Measurements from ENCODE around the gene TNFAIP6.
"Not testable (repeated sequence)": the region's sequence is repeated elsewhere in the genome, so short reads cannot be mapped to it uniquely, and the experiment has no call there.

Gene TNFAIP6, protein sequence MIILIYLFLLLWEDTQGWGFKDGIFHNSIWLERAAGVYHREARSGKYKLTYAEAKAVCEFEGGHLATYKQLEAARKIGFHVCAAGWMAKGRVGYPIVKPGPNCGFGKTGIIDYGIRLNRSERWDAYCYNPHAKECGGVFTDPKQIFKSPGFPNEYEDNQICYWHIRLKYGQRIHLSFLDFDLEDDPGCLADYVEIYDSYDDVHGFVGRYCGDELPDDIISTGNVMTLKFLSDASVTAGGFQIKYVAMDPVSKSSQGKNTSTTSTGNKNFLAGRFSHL

DNA sequence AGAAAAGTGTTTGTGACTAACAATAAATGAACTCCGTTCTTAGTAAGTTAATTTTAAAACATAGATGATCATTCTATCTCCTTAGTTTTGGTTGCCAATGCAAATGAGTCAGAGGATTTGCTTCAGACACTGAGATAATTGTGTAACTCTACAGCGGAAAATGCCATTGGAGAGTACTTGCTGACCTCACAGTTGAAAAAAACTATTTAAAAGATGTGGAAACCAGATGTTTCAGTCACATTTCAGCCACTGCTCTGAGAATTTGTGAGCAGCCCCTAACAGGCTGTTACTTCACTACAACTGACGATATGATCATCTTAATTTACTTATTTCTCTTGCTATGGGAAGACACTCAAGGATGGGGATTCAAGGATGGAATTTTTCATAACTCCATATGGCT is at the start of gene TNFAIP6:
Gene TNFAIP6, plus strand, starts transcription at position 234 of the 400 bp plus-strand sequence. Its CDS starts 75 bp downstream, at position 309.
- no peak for DNase-seq

DNA sequence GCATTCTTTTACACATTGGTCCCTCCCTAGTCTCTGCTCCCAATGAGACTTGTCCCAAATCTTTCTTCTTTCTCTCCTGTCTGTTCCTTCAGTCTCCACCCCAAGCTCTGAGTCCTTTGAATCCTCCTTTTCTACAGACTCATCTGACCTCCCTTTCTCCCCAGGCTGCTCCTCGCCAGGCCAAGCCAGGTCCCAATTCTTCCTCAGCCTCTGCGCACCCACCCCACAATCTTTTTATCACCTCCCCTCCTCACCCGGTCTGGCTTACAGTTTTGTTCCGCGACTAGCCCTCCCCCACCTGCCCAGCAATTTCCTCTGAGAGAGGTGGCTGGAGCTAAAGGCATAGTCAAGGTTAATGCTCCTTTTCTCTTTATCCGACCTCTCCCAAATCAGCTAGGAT is 47.1 kb upstream of the TNFAIP6 start:
- DNase-seq: not testable (repeated sequence)

DNA sequence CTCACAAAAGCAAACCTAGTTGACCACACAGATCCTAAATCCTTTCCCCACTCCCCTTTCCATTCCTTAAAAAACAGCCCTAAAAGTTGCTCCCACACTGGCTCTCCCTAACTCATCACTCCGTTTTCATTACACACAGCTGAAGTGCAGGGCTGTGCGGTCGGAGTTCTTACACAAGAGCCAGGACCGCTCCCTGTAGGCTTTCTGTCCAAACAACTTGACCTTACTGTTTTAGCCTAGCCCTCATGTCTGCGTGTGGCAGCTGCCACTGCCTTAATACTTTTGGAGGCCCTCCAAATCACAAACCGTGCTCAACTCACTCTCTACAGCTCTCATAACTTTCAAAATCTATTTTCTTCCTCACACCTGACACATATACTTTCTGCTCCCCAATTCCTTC is 45.0 kb upstream of the TNFAIP6 start:
- DNase-seq: not testable (repeated sequence)

DNA sequence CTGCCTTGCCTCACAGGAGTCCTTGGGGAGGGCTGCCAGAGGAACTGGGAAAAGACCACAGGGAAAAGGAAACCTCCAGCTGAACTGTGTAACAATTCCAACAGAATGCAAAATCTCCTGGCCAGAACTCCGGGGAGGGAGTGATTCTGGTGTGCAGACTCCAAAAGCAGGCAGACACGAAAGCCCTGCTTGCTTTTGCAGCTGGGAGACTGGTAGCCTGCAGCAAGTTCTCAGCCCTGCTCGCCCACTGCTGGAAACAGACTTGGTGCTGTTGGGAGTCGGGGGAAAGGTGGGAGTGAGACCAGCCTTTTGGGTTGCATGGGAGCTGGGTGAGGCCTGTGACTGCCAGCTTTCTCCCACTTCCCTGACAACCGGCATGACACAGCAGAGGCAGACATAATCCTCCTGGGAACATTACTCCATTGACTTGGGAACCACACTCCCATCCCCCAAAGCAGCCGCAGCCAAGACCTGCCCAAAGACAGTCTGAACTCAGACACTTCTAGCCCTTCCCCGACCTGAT is 42.0 kb upstream of the TNFAIP6 start:
- DNase-seq: no peak

DNA sequence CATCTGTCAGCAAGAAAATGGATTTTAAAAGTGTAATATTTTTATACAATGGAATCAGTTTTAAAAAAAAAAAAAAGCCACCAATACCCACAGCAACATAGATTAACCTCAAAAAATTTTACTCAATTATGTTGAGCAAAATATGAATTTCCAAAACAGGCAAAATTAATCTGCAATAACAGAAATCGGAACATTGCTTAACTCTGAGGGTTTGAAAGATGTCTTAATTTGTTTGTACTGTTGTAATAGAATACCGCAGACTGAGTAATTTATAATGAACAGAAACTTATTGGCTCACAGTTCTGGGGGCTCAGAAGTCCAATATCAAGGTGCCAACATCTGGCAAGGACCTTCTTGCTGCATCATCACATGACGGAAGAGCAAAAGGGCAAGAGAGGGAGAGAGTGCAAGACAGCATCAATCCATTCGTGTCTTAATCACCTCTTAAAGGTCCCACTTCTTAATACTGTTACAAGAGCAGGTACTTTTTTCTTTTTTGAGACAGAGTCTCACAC is 31.8 kb upstream of the TNFAIP6 start:
- DNase-seq: no peak

DNA sequence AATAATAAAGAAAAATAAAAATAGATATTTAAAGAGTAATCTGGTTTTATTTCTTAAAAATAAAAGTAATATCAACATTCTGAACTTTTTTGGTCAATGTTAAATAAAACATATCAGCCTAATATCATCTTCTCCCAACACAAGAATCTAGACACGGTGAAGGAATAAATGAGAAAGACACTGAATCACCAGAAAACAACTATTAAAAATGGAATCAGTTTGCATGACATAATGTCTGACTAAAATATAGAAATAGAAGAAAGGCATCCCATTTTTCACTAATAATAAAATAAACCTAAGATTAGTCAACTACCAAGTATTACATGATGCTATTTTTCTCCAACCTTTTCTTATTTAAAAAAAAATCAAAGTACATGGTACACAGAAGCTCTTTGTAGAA is 30.8 kb upstream of the TNFAIP6 start:
- DNase-seq: no peak

DNA sequence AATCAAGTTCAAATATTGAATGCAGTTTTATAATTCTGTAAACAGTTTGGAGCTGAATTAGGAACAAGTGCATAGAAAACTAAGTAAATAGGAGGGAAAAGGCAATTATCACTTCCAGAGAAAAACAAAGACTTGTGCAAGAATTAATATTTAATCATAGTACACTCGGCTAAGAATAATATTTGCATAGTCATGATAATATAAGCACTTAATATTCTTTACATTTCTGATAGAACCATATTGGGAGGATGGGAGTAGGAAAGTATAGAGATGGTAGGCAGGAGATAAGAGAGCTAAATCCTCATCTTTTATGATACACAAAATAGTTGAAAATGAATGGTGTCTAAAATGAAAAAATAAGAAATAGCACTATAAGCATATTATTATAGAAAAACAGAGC is 27.4 kb upstream of the TNFAIP6 start:
- DNase-seq: no peak

DNA sequence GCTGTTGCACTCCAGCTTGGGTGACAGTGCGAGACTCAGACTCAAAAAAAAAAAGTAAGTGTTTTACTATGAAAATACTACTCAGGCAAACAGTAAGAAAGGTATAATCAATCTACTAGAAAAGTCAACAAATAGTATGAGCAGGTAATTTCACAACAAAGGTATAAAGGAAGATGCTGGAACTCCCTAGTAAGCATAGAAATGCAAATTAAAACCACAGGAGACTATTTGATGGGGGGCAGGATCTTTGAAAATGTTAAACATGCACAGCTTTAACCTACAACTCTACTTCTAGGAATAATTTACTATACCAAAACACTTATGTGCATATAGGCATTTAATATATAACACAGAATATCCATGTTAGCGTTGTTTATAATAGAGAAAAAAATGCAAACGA is 24.3 kb upstream of the TNFAIP6 start:
- no peak for DNase-seq

DNA sequence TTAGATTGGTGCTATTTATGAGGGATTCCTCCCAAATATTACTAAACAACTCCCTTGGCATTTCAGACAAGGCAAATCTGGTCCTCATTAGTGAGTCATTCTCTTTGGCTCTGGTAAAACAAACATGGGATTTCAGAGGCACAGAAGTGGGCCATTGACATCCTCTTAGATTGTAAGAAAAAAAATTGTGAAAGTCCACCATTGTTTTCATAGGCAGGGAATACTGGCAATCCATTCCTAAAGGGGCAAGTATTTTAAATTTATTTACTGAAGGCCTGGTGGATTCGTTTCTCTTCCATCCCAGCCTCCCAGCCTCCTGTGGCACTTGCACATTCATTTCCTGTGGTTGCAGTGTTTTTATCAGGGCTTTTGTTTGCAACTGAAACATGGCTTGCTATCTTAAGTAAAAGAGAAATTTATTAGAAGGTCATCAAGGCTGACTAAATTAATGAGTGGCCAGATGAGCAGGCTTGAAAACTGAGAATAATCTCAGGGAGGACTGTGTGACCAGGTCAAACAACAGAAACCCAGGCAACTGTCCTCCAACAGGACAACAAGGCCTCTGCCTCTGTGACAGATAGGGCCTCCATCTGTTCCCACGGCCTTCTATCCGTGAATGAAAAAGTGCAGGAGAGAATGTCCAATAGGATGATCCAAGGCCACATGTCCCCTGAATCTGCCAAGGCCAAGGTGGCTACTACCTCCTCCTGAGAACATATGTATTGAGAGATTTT is 23.1 kb upstream of the TNFAIP6 start:
- DNase-seq: no peak

DNA sequence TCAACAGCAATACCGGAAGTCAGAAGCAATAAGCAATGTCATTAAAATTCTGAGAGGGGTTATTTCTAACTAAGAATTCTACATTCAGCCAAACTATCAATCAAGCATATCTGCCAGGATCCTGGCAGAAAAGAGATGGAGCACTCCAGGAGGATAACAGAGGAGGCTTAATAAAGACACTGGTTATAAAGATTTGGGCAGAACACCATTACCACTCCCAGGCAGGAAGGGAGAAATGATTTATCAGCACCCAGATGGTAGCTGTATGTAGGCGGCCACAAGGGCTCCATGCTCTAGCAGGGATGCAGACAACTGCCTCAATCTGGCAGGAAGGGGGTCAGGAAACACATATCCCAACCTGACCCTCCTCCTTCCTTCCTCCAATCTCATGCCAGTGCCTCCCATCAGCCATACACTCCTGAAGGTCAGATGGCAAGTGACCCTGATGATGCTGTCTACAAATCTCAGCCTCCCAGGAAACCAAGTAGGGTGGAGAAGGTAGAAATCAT is 20.5 kb upstream of the TNFAIP6 start:
- no peak for DNase-seq

DNA sequence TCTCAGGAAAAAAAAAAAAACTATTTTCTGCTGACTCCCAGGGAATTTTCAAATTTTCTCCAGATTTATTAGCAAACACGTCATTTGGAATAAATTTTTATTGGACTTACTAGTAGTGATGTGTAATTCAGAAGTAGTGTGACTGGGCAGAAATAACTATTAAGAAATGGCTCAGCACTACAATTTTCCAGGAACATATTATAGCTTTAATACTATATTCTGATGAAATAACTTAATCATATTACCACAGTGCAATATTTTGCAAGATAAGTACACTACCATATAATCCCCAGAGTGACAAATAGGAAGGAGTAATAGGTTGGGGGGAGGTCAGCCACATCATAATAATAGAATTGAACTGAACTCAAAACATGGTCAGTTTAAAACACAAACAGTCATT is 19.7 kb upstream of the TNFAIP6 start:
- DNase-seq: no peak

DNA sequence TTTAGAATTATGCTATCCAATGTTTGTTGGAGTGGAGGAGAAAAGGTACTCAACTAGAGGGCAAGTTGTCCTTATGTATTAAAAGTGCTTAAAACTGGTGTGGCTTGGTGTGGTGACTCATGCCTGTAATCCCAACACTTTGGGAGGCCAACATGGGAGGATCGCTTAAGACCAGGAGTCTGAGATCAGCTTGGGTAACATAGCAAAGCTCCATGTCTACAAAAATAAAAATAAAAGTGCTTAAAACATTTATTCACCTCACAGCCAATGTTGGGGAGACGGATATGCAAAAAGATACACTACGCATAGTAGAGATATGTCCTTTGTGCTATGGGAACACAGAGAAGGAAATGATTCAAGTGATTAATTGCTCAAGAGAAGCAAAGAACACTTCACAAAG is 19.3 kb upstream of the TNFAIP6 start:
- no peak for DNase-seq

DNA sequence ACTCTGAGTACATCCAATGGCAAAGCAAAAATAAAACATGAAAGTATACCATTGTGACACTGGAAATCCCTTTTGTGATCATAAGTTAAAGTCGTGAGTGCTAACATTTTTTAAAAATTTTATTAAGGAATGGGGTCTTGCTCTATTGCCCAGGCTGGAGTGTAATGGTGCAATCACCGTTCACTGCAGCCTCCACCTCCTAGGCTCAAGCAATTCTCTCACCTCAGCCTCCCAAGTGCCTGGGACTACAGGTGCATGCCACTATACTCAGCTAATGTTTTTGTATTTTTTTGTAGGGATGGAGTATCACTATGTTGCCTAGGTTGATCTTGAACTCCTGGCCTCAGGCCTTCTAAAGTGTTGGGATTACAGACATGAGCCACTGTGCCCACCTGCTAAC is 14.3 kb upstream of the TNFAIP6 start:
- DNase-seq: no peak

DNA sequence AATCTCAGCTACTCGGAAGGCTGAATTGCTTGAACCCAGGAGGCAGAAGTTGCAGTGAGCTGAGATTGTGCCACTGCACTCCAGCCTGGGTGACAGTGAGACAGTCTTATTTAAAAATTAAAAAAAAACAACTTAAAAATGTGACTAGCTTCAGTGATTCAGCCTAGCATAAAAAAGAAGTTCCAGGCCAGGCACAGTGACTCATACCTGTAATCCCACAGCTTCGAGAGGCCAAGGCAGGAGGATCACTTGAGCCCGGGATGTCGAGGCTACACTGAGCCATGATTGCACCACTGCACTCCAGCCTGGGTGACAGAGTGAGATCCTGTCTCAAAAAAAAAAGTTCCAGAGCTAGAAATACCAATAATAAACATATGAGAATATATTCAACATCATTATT is 13.2 kb upstream of the TNFAIP6 start:
- not testable (repeated sequence) for DNase-seq

DNA sequence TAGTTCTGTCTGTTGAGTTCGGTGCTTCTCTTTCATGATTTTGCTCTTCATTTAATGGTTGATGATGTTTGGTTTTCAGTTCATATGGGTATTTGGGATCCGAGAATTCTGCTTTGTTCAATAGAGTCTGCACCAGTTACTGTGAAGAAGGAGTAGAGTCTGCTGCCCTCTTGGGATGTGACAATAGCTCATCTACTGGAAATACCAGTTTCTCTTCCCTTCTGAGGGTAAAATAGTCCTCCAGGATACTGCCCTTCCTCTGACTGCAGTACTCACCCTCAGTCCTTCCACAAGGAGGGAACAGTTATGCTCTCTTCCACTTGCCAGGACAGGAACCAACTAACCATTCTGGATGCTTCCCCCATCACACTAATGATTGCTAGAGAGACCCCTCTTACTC is 12.5 kb upstream of the TNFAIP6 start:
- no peak for DNase-seq

DNA sequence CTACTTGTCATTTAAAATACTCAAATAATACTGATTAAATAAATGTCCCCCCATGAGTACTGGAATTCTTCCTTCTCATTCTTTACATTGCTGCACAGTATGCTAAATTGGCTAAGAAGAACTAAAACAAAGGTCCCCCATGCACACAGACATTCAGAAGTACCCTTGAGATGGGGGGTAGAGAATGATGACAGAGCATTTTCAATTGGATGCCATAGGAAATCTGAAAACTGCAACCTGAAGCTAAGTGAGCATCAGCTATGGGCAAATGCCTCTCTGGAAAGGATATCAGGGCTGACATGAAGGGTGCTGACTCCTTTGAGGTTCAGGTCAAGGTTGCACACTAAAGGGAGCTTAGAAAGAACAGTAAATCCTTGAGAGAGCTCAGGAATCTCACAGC is 10.1 kb upstream of the TNFAIP6 start:
- DNase-seq: no peak

DNA sequence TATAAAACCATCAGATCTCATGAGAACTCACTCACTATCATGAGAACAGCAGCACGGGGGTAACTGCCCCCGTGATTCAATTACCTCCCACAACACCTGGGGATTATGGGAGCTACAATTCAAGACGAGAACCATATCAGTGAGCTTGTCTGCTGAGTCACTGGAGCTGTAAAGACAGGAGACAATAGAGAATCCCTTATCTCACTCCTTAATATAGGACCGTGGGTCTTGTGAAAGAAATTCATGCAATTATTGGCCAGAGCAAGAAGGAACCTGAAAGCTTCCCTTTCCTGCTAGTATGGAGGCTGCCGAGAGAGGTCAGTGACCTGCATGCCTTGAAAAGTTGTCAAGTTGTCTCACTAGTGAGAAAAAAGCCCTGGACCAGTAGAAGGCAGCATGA is 9.5 kb upstream of the TNFAIP6 start:
- DNase-seq: no peak

DNA sequence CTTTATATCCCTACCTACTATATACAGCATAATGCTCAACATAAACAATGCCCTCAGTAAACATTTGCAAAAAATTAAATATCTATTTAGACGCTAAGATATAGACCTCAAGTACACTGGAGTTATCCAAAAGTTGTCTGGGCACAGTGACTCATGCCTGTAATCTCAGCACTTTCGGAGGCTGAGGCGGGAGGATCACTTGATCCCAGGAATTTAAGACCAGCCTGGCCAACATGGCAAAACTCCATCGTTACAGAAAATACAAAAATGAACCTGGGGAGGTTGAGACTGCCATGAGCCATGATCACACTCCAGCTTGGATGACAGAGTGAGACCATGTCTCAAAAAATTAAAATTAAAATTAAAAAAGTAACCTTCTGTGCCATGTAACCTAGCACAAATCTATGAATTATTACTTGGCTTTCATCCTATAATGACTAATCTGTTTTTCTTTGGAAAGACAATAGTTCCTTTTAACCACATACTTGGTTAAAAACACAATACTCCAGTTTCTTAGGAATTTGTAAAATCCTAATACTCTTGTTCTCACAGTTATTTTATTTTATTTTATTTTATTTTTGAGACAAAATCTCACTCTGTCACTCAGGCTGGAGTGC is 6.7 kb upstream of the TNFAIP6 start:
- no peak for DNase-seq

DNA sequence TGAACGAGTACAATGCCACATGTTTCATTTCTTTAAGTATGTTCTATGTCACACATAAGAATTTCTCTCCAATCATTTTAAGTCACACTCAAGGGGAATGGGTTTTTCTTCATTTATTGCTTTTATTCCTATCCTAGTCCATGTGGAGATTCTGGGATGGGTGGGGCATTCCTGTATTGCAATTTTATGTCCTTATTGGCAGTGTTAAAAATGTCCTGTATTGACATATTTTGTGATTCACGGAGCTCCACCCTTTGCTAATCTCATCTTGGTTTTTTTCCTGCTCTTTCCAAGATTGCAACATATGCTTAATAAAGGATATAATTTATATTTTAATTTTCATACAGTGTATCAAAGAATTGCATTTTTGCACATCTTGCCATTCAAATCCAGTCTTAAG is 3.4 kb upstream of the TNFAIP6 start:
- DNase-seq: no peak

DNA sequence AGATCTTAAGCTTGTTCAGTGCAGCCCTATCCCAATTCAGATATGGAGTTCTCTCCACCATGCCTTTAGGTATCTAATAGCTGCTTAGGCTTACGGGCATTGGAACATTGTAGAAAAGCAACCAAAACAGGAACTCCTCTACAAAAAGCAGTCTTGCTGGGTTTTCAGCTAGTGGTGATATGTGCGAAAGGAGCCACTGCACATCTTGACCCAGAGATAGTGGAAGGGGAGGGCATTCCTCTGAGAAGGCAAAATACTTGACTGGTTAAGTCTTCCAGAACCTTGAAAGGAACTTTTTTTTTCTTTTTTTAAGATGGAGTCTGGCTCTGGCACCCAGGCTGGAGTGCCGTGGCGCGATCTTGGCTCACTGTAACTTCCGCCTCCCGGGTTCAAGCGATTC is 2.6 kb upstream of the TNFAIP6 start:
- no peak for DNase-seq

DNA sequence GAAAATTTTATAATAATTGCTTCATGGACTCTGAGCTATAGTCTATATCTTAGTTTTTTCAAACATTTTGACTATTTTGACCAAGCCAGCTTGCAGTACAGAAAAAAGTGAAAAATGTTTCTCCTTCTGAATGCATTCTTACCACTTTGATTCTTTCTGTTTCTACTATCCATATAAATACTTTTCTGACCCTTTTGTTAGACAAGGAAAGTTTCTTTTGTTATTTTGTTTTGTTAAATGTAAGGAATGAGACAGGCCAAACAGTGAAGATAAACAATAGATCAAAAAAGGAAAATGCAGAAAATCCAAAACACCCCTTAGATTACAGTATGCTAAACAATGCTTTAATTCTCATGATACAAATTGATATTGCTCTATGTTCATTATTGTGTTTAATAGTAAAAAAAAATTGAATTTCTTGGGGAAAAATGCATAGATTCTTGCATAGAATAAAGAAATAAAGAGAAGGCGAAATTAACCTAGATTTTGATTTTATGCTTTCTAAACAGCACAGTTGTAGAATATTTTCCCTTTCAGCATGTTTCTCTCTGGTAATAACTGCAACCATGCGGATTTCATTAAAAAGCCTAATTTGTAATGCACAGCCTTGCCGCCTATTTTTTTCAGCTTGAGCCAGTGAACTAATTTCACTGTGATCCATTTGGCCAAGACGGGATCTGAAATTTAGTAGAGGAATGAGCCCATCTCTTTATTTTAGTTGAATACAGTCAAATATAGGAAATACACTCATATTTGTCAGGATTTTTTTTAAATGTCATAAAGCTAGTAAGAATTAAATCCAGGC is 976 bp downstream of the TNFAIP6 start:
- no peak for DNase-seq

DNA sequence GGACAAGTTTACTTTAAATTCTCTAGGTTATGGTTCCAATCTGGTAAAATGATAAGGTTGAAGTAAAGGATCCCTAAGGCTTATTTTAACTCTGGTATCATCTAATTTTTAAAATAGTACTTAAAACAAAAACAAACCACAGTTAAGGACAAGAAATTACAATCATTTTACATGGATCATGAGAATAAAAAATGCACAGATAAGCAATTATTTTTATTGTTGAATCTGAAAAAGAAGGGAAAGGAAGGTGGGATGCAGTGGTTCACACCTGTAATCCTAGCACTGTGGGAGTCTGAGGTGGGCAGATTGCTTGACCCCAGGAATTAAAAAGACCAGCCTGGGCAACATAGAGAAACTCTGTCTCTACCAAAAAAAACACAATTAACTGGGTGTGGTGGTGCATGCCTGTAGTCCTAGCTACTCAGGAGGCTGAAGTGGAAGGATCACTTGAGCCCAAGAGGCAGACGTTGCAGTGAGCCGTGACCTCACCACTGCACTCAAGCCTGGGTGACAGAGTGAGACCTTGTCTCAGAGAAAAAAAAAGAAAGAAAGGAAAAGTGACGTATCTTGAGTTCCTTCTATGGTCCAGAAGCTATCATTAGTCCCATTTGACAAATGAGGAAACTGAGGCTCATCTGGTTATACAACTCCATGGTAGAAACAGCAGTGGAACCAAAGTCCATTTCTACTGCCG is 2.5 kb downstream of the TNFAIP6 start:
- DNase-seq: no peak
